Measurements from ENCODE around the gene TMEM63C.

TMEM63C gene

GRCh38 chr14:77253333-77254190 lies 72.0 kb downstream of the TMEM63C start:
- H3K9me3 ChIP-seq (replicated peaks; ENCODE audit: insufficient read depth, low read length): no peaks in the 10 kb centered on the region
- no peaks in the 10 kb centered on the region for H3K27me3 ChIP-seq (replicated peaks; ENCODE audit: insufficient read depth, low read length)
- H3K4me2 ChIP-seq (ENCODE audit: low read depth, low read length): no peak overlapping the region
- H2AFZ ChIP-seq (ENCODE audit: low read length): no peak overlapping the region
- TF ChIP-seq EZH2phosphoT487 (IDR thresholded peaks at IDR 0.05; ENCODE audit: low read length) (no peak), EZH2 (optimal IDR thresholded peaks at IDR 0.05; ENCODE audit: low read depth, low read length) (no peak), CTCF (IDR thresholded peaks at IDR 0.05; ENCODE audit: low read length) (no peak)
- H3K4me3 ChIP-seq (ENCODE audit: low read length): no peak overlapping the region
- no peaks in the 10 kb centered on the region for H3K9me2 ChIP-seq (replicated peaks; ENCODE audit: insufficient read depth, low read length)
- no peaks in the 10 kb centered on the region for H3F3A ChIP-seq (ENCODE audit: insufficient read depth, low read length)
- H4K20me1 ChIP-seq (ENCODE audit: insufficient read depth, low read length): no peaks in the 10 kb centered on the region
- no peaks in the 10 kb centered on the region for H3K79me2 ChIP-seq (ENCODE audit: low read length)
- no peaks in the 10 kb centered on the region for H3K36me3 ChIP-seq (replicated peaks; ENCODE audit: insufficient read depth, low read length)
- H3K4me1 ChIP-seq (ENCODE audit: low read length): no peaks in the 10 kb centered on the region
- no peak overlapping the region for H3K27ac ChIP-seq (ENCODE audit: low read length)
- DNase-seq: no peak
- H3K9ac ChIP-seq (ENCODE audit: low read length): no peak overlapping the region

GRCh38 chr14:77256694-77257093 lies 75.1 kb downstream of the TMEM63C start:
- no peaks in the 10 kb centered on the region for H3K27me3 ChIP-seq (replicated peaks; ENCODE audit: insufficient read depth, low read length)
- no peak overlapping the region for H3K9ac ChIP-seq (ENCODE audit: low read length)
- DNase-seq: no peak
- no peaks in the 10 kb centered on the region for H3K36me3 ChIP-seq (replicated peaks; ENCODE audit: insufficient read depth, low read length)
- TF ChIP-seq EZH2phosphoT487 (IDR thresholded peaks at IDR 0.05; ENCODE audit: low read length): no peak
- no peak for TF ChIP-seq EZH2 (optimal IDR thresholded peaks at IDR 0.05; ENCODE audit: low read depth, low read length)
- no peak for TF ChIP-seq CTCF (IDR thresholded peaks at IDR 0.05; ENCODE audit: low read length)
- H2AFZ ChIP-seq (ENCODE audit: low read length): no peak overlapping the region
- no peaks in the 10 kb centered on the region for H4K20me1 ChIP-seq (ENCODE audit: insufficient read depth, low read length)
- H3K79me2 ChIP-seq (ENCODE audit: low read length): no peaks in the 10 kb centered on the region
- no peaks in the 10 kb centered on the region for H3K9me3 ChIP-seq (replicated peaks; ENCODE audit: insufficient read depth, low read length)
- no peaks in the 10 kb centered on the region for H3F3A ChIP-seq (ENCODE audit: insufficient read depth, low read length)
- H3K9me2 ChIP-seq (replicated peaks; ENCODE audit: insufficient read depth, low read length): no peaks in the 10 kb centered on the region
- H3K27ac ChIP-seq (ENCODE audit: low read length): no peak overlapping the region
- no peak overlapping the region for H3K4me2 ChIP-seq (ENCODE audit: low read depth, low read length)
- no peaks in the 10 kb centered on the region for H3K4me1 ChIP-seq (ENCODE audit: low read length)
- no peak overlapping the region for H3K4me3 ChIP-seq (ENCODE audit: low read length)

DNA sequence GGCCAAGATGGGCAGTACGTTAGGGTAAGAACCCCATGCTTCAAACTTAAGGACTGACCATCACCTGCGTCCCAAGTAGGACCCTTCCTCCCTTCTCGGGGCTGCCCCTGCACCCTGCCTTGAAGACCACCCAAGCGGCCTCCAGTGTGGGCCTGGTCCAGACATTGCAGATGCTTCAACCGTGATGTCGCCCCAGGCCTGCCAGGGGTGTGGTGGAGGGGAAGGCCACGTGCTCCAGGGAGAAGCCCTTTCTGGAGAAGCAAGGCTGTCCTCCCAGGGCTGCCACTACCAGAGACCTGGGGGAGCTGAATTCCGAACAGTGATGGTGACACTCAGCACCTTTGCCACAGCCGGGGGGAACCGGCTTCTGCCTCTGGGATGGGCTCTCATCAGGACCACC lies 76.1 kb downstream of the TMEM63C start:
- no peaks in the 10 kb centered on the region for H3K4me1 ChIP-seq (ENCODE audit: low read length)
- H3K9me2 ChIP-seq (replicated peaks; ENCODE audit: insufficient read depth, low read length): no peaks in the 10 kb centered on the region
- no peak for DNase-seq
- H4K20me1 ChIP-seq (ENCODE audit: insufficient read depth, low read length): no peaks in the 10 kb centered on the region
- no peak overlapping the region for H2AFZ ChIP-seq (ENCODE audit: low read length)
- H3K9me3 ChIP-seq (replicated peaks; ENCODE audit: insufficient read depth, low read length): no peaks in the 10 kb centered on the region
- H3K36me3 ChIP-seq (replicated peaks; ENCODE audit: insufficient read depth, low read length): no peaks in the 10 kb centered on the region
- H3K27me3 ChIP-seq (replicated peaks; ENCODE audit: insufficient read depth, low read length): no peaks in the 10 kb centered on the region
- H3F3A ChIP-seq (ENCODE audit: insufficient read depth, low read length): no peaks in the 10 kb centered on the region
- H3K9ac ChIP-seq (ENCODE audit: low read length): no peak overlapping the region
- H3K4me3 ChIP-seq (ENCODE audit: low read length): no peak overlapping the region
- TF ChIP-seq EZH2phosphoT487 (IDR thresholded peaks at IDR 0.05; ENCODE audit: low read length): no peak
- no peak for TF ChIP-seq CTCF (IDR thresholded peaks at IDR 0.05; ENCODE audit: low read length)
- no peak overlapping the region for H3K4me2 ChIP-seq (ENCODE audit: low read depth, low read length)
- no peak overlapping the region for H3K27ac ChIP-seq (ENCODE audit: low read length)
- no peaks in the 10 kb centered on the region for H3K79me2 ChIP-seq (ENCODE audit: low read length)

All from MM.1S (cell line).